H9 (cell line): Measurements from ENCODE around the gene DENND6B. TPM values are rescaled to one million over a fixed set of nuclear protein-coding genes. Genes with fewer than 3 reads are reported as not detected.

Experiments
- DNase-seq: peaks from one replicate; pipeline ENCODE4 v3.0.0-alpha.2; 2017
- H2AFZ ChIP-seq: one replicate; pipeline ENCODE4 v1.6.1; 2013; ENCODE audit warnings: mild to moderate bottlenecking, low read length, control low read depth, moderate library complexity
- H2AK5ac ChIP-seq: 2 replicates; pipeline ENCODE4 v1.6.1; 2013; ENCODE audit warnings: low read length, control low read depth, mixed read lengths; ENCODE audit not compliant: insufficient read length
- H2BK120ac ChIP-seq: one replicate; pipeline ENCODE4 v1.6.1; 2013; ENCODE audit warnings: low read depth, mild to moderate bottlenecking, low read length, control low read depth, inconsistent platforms; ENCODE audit not compliant: poor library complexity, severe bottlenecking
- H2BK12ac ChIP-seq: 2 replicates; pipeline ENCODE4 v1.6.1; 2013; ENCODE audit warnings: low read length, control low read depth, mixed read lengths, low read depth; ENCODE audit not compliant: insufficient read length
- H2BK15ac ChIP-seq: 2 replicates; pipeline ENCODE4 v1.6.1; 2013; ENCODE audit warnings: low read depth, low read length, control low read depth
- H2BK20ac ChIP-seq: one replicate; pipeline ENCODE4 v1.6.1; 2013; ENCODE audit warnings: low read depth, mild to moderate bottlenecking, low read length, control low read depth, inconsistent platforms; ENCODE audit not compliant: poor library complexity, severe bottlenecking
- H2BK5ac ChIP-seq: 2 replicates; pipeline ENCODE4 v1.6.1; 2013; ENCODE audit warnings: low read length, control low read depth, mixed read lengths; ENCODE audit not compliant: insufficient read length
- H3K14ac ChIP-seq: 2 replicates; pipeline ENCODE4 v1.6.1; 2013; ENCODE audit warnings: low read length, control low read depth; ENCODE audit not compliant: insufficient read depth
- H3K18ac ChIP-seq: 2 replicates; pipeline ENCODE4 v1.6.1; 2013; ENCODE audit warnings: low read depth, mild to moderate bottlenecking, mixed read lengths, low read length, control low read depth; ENCODE audit not compliant: insufficient read length
- H3K23ac ChIP-seq: 2 replicates; pipeline ENCODE4 v1.6.1; 2013; ENCODE audit warnings: low read length, control low read depth, mixed read lengths, low read depth; ENCODE audit not compliant: insufficient read length
- H3K23me2 ChIP-seq: 2 replicates; pipeline ENCODE4 v1.6.1; 2013; ENCODE audit warnings: low read depth, mild to moderate bottlenecking, mixed read lengths, low read length, control low read depth; ENCODE audit not compliant: insufficient read length, poor library complexity, severe bottlenecking
- H3K27ac ChIP-seq: 2 replicates; pipeline ENCODE4 v1.5.1; 2013; ENCODE audit warnings: low read length, control low read depth, mixed read lengths, low read depth; ENCODE audit not compliant: insufficient read length
- H3K27me3 ChIP-seq: 2 replicates; pipeline ENCODE4 v1.6.1; 2013; ENCODE audit warnings: low read length, control low read depth, inconsistent platforms; ENCODE audit not compliant: insufficient read depth
- H3K4ac ChIP-seq: 2 replicates; pipeline ENCODE4 v1.6.1; 2013; ENCODE audit warnings: low read depth, mild to moderate bottlenecking, control low read depth, inconsistent platforms, low read length, moderate library complexity
- H3K4me1 ChIP-seq: 2 replicates; pipeline ENCODE4 v1.6.1; 2013; ENCODE audit warnings: low read length, control low read depth, inconsistent platforms; ENCODE audit not compliant: insufficient read depth
- H3K4me2 ChIP-seq: 2 replicates; pipeline ENCODE4 v1.6.1; 2013; ENCODE audit warnings: low read length, control low read depth, mixed read lengths; ENCODE audit not compliant: insufficient read length, insufficient read depth
- H3K56ac ChIP-seq: 2 replicates; pipeline ENCODE4 v1.6.1; 2013; ENCODE audit warnings: low read depth, mild to moderate bottlenecking, mixed read lengths, low read length, control low read depth; ENCODE audit not compliant: insufficient read length
- H3K79me1 ChIP-seq: 2 replicates; pipeline ENCODE4 v1.6.1; 2013; ENCODE audit warnings: low read depth, mild to moderate bottlenecking, moderate library complexity, low read length, control low read depth, inconsistent platforms; ENCODE audit not compliant: insufficient read depth, poor library complexity, severe bottlenecking
- H3K79me2 ChIP-seq: 2 replicates; pipeline ENCODE4 v1.6.1; 2013; ENCODE audit warnings: low read length, control low read depth, inconsistent platforms; ENCODE audit not compliant: insufficient read depth
- H3K9ac ChIP-seq: 2 replicates; pipeline ENCODE4 v1.6.1; 2013; ENCODE audit warnings: low read length, control low read depth, mixed read lengths; ENCODE audit not compliant: insufficient read length; ENCODE audit errors: extremely low read depth
- H3K9me3 ChIP-seq: one replicate; pipeline ENCODE4 v1.6.1; 2013; ENCODE audit warnings: low read depth, low read length, inconsistent platforms; ENCODE audit not compliant: control insufficient read depth
- H3T11ph ChIP-seq: one replicate; pipeline ENCODE4 v1.6.1; 2013; ENCODE audit warnings: mild to moderate bottlenecking, low read length, control low read depth, inconsistent platforms
- H4K20me1 ChIP-seq: one replicate; pipeline ENCODE4 v1.6.1; 2013; ENCODE audit not compliant: control insufficient read depth, insufficient read length, insufficient read depth
- H4K5ac ChIP-seq: 2 replicates; pipeline ENCODE4 v1.6.1; 2013; ENCODE audit warnings: low read depth, mild to moderate bottlenecking, mixed read lengths, low read length, control low read depth; ENCODE audit not compliant: insufficient read length
- H4K8ac ChIP-seq: replicated peaks from 2 replicates; pipeline ENCODE4 v1.6.1; 2013; ENCODE audit warnings: low read length, control low read depth, mixed read lengths, low read depth; ENCODE audit not compliant: insufficient read length
- H4K91ac ChIP-seq: 2 replicates; pipeline ENCODE4 v1.6.1; 2013; ENCODE audit warnings: low read depth, mild to moderate bottlenecking, moderate library complexity, mixed read lengths, low read length, control low read depth; ENCODE audit not compliant: insufficient read length
- H3K27ac Mint-ChIP-seq, 3 experiments: 2 replicates in 2 of 3; 3 replicates in 1 of 3; pipeline ENCODE4 v1.8.0; 2020 to 2021; ENCODE audit warnings: mixed read lengths in 3 of 3, mild to moderate bottlenecking in 1 of 3, moderate library complexity in 1 of 3
- H3K27me3 Mint-ChIP-seq: 2 replicates; pipeline ENCODE4 v1.8.0; 2021; ENCODE audit warnings: low read depth, mild to moderate bottlenecking, moderate library complexity, mixed read lengths
- H3K36me3 Mint-ChIP-seq, 3 experiments: 2 replicates in 2 of 3; 3 replicates in 1 of 3; pipeline ENCODE4 v1.8.0; 2020 to 2021; ENCODE audit warnings: low read depth in 3 of 3, mixed read lengths in 3 of 3; ENCODE audit not compliant: insufficient read depth in 1 of 3
- H3K4me1 Mint-ChIP-seq, 2 experiments: 2 replicates each; pipeline ENCODE4 v1.8.0; 2020; ENCODE audit warnings: mixed read lengths in 2 of 2
- H3K4me3 Mint-ChIP-seq, 2 experiments: 2 replicates in 1 of 2; 3 replicates in 1 of 2; pipeline ENCODE4 v1.8.0; 2020 to 2021; ENCODE audit warnings: mild to moderate bottlenecking in 2 of 2, mixed read lengths in 2 of 2, moderate library complexity in 1 of 2
- H3K9me3 Mint-ChIP-seq, 2 experiments: 2 replicates in 1 of 2; 3 replicates in 1 of 2; pipeline ENCODE4 v1.8.0; 2020; ENCODE audit warnings: mild to moderate bottlenecking in 2 of 2, mixed read lengths in 2 of 2, moderate library complexity in 1 of 2
- WGBS: extraction: QIAGEN DNeasy Blood & Tissue Kit; methylation state at CpG from one replicate; pipeline ENCODE4 v1.1.7; 2013; ENCODE audit warnings: missing lambda C conversion rate, low lambda C conversion rate, mixed read lengths; ENCODE audit not compliant: insufficient read length; ENCODE audit errors: extremely low coverage; 5-methylcytosine and 5-hydroxymethylcytosine counted together
- total RNA-seq: library from RNA; stranded (reverse); gene quantifications from 2 replicates; pipeline ENCODE4 v1.2.1, GENCODE V29; 2021
- TF ChIP-seq, protein P1 (sequence below): fragments of 200-600 bp; sonication (generic); conservative IDR thresholded peaks from 3 replicates; pipeline ENCODE4 v1.8.0; 2021; ENCODE audit warnings: antibody characterized with exemption, mild to moderate bottlenecking

Gene DENND6B
- total RNA-seq, 1 experiment from 2014 or later, result 1.5 TPM

DNA sequence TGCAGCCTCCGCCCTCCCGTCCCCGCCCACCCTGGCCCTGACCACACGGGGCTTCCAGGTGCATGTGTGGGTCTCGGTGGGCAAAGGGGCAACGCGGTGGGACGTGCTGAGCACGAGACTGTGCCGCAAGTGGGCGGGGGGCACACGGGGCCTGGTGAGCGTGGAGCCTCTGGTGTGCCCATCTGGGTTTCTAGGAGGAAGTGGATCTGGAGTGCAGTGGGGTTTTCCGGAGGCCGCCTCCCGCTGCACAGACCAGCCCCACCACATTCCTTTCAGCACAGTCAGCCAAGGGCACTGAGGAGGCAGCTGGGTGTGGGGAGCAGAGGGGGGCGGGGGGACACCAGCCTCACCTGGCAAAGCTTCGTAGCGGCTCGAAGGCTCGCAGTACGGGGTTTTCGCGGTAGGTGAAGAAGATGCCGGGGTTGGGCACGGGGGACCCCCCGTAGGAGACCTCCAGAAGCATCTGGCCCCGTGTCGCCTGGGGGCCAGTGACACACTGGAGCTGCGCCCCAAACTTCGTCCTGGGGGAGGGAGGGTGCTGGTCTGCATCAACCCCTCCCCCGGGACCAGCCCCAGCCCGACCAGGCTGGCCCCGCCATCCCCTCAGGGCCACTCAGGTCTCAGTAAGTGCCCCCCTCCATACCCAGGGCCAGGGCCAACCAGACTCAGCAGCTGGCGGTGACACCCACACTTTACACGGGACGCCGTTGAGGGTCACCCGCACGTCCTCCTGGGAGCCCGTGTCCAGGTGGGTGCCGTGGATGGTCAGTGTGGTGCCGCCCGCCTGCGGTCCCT, 44.3 kb downstream of the DENND6B start:
- Mint-ChIP-seq H3K36me3 (peaks cover 22 to 52% (median 48%) of the 10 kb centered on the region in 3 experiments), H3K4me1 (no peaks in the 10 kb centered on the region), H3K27ac (no peak overlapping the region), H3K9me3 (no peaks in the 10 kb centered on the region; a peak in 1 of 5 replicates), H3K27me3 (no peaks in the 10 kb centered on the region), H3K4me3 (no peak overlapping the region)
- H3K4me2 ChIP-seq, result no peak overlapping the region
- no peak overlapping the region for H3T11ph ChIP-seq
- H2BK20ac ChIP-seq, result no peak overlapping the region
- no peaks in the 10 kb centered on the region for H3K79me1 ChIP-seq
- no peak overlapping the region for H2BK120ac ChIP-seq
- H4K8ac ChIP-seq, result no peak overlapping the region
- no peaks in the 10 kb centered on the region for H4K20me1 ChIP-seq
- TF ChIP-seq, protein P1, sequence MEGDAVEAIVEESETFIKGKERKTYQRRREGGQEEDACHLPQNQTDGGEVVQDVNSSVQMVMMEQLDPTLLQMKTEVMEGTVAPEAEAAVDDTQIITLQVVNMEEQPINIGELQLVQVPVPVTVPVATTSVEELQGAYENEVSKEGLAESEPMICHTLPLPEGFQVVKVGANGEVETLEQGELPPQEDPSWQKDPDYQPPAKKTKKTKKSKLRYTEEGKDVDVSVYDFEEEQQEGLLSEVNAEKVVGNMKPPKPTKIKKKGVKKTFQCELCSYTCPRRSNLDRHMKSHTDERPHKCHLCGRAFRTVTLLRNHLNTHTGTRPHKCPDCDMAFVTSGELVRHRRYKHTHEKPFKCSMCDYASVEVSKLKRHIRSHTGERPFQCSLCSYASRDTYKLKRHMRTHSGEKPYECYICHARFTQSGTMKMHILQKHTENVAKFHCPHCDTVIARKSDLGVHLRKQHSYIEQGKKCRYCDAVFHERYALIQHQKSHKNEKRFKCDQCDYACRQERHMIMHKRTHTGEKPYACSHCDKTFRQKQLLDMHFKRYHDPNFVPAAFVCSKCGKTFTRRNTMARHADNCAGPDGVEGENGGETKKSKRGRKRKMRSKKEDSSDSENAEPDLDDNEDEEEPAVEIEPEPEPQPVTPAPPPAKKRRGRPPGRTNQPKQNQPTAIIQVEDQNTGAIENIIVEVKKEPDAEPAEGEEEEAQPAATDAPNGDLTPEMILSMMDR, result no peak
- H3K4ac ChIP-seq, result no peak overlapping the region
- H3K79me2 ChIP-seq, result no peaks in the 10 kb centered on the region
- H2AFZ ChIP-seq, result no peak overlapping the region
- no peak overlapping the region for H3K27ac ChIP-seq
- H3K27me3 ChIP-seq, result no peaks in the 10 kb centered on the region
- no peaks in the 10 kb centered on the region for H3K4me1 ChIP-seq
- no peak overlapping the region for H4K5ac ChIP-seq
- no CpG with 5 or more reads among the region's 45 CpGs for WGBS
- H2BK15ac ChIP-seq, result no peak overlapping the region
- no peak overlapping the region for H3K9ac ChIP-seq
- no peak overlapping the region for H4K91ac ChIP-seq
- DNase-seq, result no peak
- no peak overlapping the region for H3K56ac ChIP-seq
- H3K14ac ChIP-seq, result no peak overlapping the region
- H2BK12ac ChIP-seq, result no peak overlapping the region
- no peak overlapping the region for H3K23ac ChIP-seq
- H3K23me2 ChIP-seq, result peaks cover 3% of the 10 kb centered on the region
- no peak overlapping the region for H2AK5ac ChIP-seq
- H3K9me3 ChIP-seq, result no peaks in the 10 kb centered on the region
- no peak overlapping the region for H2BK5ac ChIP-seq
- no peak overlapping the region for H3K18ac ChIP-seq
